PFSK-1 (cell line): ENCODE data around the gene NOS1. TPM values are rescaled to one million over a fixed set of nuclear protein-coding genes. Genes with fewer than 3 reads are reported as not detected.

Source experiments
- FOXP2 ChIP-seq: optimal IDR thresholded peaks from 2 replicates; pipeline ENCODE3; 2011; ENCODE audit warnings: borderline replicate concordance, control low read depth, inconsistent platforms; ENCODE audit not compliant: insufficient read depth; ENCODE audit errors: extremely low read length, extremely low read depth
- POLR2AphosphoS5 ChIP-seq: IDR thresholded peaks from 2 replicates; pipeline ENCODE4 v1.6.1; 2012; ENCODE audit warnings: low read depth, mild to moderate bottlenecking, control low read depth, low read length, moderate library complexity
- REST ChIP-seq, 2 experiments: IDR thresholded peaks; 2 replicates each; pipeline versions ENCODE4 v1.6.1 to v1.8.0; 2011 to 2012; ENCODE audit warnings: low read depth in 2 of 2, low read length in 2 of 2, control low read depth in 1 of 2, inconsistent platforms in 1 of 2, mild to moderate bottlenecking in 1 of 2, moderate library complexity in 1 of 2; ENCODE audit not compliant: insufficient read depth in 1 of 2
- SIN3A ChIP-seq: IDR thresholded peaks from 2 replicates; pipeline ENCODE4 v1.6.1; 2012; ENCODE audit warnings: mild to moderate bottlenecking, low read length, moderate library complexity, borderline replicate concordance; ENCODE audit not compliant: insufficient read depth
- TAF1 ChIP-seq: IDR thresholded peaks from 2 replicates; pipeline ENCODE4 v1.6.1; 2012; ENCODE audit warnings: low read length, control low read depth, borderline replicate concordance; ENCODE audit not compliant: insufficient read depth
- polyA plus RNA-seq: library from polyadenylated mRNA; unstranded; fragments of >200 nt; gene quantifications from one replicate; pipeline ENCODE4 v1.2.1, GENCODE V29; 2012; ENCODE audit warnings: low read depth, missing spikeins; ENCODE audit not compliant: insufficient read length

The NOS1 gene
- polyA plus RNA-seq: not detected

- no peak for TF ChIP-seq POLR2AphosphoS5
- no peak for TF ChIP-seq FOXP2
- no peak for TF ChIP-seq TAF1
Observed at GRCh38 chr12:117361347-117361751, at the start of gene NOS1. Gene NOS1 (minus strand): TSS chr12:117361626. CDS start chr12:117331069, 30,557 bp downstream.

DNA sequence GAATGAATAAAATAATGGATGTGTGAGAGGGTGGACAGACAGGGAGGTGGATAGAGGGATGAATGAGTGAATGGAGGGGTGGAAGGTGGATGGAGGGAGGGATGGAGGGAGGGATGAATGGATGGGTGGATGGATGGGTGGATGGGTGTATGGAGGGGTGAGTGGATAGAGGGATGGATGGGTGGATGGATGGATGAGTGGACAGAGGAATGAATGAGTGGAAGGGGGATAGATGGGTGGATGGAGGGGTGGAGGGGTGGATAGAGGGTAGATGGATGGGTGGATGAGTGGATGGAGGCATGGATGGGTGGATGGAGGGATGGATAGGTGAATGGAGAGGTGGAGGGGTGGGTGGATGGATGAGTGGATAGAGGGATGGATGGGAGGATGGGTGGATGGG, 47.9 kb upstream of the NOS1 start:
- TF ChIP-seq FOXP2 (no peak), REST (IDR thresholded peaks at IDR 0.05; ENCODE audit: insufficient read depth in 1 of 2, low read depth in 2 of 2, low read length in 2 of 2) (no peak), TAF1 (no peak), SIN3A (no peak), POLR2AphosphoS5 (no peak)

- TF ChIP-seq TAF1: no peak
- TF ChIP-seq SIN3A: no peak
- TF ChIP-seq POLR2AphosphoS5: no peak
- TF ChIP-seq REST (IDR thresholded peaks at IDR 0.05; ENCODE audit: insufficient read depth in 1 of 2, low read depth in 2 of 2, low read length in 2 of 2): no peak
- no peak for TF ChIP-seq FOXP2
Observed at GRCh38 chr12:117408161-117408791, 46.9 kb upstream of the NOS1 start.

GRCh38 chr12:117404940-117405339, 43.5 kb upstream of the NOS1 start:
- no peak for TF ChIP-seq FOXP2
- no peak for TF ChIP-seq TAF1
- no peak for TF ChIP-seq REST (IDR thresholded peaks at IDR 0.05; ENCODE audit: insufficient read depth in 1 of 2, low read depth in 2 of 2, low read length in 2 of 2)
- no peak for TF ChIP-seq POLR2AphosphoS5
- no peak for TF ChIP-seq SIN3A

DNA sequence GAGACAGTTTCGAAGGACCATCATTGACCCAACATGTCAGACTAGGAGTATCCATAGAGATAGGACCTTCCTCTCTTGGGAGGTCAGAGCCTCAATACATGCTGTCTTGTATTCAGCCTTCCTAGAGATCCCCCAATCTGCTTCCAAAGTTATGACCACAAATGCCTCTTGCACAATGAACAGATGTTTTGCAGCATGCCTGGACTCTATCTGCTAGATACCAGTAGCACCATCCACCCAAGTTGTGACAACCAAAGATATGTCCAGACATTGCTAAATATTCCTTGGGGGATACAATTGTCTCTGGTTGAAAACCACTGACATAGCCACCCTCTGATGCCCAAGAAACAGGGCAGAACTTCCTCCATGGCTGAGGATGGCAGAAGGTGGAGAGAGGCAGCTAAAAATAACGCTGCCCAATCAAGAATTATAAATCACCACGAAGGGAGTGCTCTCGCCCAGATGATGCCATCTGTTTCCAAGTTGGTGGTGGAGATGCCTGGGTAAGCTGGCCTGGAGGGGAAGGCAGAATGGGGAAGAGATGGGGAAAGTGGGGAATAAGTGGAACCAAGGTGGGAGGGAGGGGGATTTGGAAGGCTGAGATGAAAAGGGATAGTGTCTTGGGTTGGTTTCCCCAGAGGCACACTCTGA, 42.9 kb upstream of the NOS1 start:
- TF ChIP-seq FOXP2 (no peak), SIN3A (no peak), TAF1 (no peak), REST (IDR thresholded peaks at IDR 0.05; ENCODE audit: insufficient read depth in 1 of 2, low read depth in 2 of 2, low read length in 2 of 2) (no peak)
